ENCODE data around the gene HCFC1. TPM values are rescaled to one million over a fixed set of nuclear protein-coding genes. Genes with fewer than 3 reads are reported as not detected.

The HCFC1 gene
- total RNA-seq, 6 experiments from 2014 or later, result 15.2 to 32.5 (median 19.7) TPM

DNA sequence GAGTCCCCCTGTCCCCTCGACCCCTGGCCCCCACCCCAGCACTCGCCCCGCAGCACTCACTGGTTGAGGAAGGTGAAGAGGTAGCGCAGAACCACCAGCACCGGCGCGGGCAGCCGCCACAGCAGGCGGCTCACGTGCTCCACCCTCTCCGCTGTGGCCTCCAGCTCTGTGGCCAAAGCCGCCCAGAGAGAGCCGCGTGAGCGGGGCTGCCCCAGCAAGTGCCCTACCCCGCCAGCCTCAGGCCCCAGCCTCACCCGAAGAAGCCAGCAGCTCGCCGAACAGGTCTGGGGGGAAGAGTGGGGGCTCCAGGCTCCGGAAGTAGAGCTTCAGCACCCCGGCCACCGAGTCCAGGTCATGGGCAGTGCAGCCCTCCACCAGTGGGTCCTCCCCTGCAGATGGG, 61.2 kb downstream of the HCFC1 start:
- DNase-seq (no peak), ATAC-seq (no peak)
- H3K27ac ChIP-seq, result no peak overlapping the region

DNA sequence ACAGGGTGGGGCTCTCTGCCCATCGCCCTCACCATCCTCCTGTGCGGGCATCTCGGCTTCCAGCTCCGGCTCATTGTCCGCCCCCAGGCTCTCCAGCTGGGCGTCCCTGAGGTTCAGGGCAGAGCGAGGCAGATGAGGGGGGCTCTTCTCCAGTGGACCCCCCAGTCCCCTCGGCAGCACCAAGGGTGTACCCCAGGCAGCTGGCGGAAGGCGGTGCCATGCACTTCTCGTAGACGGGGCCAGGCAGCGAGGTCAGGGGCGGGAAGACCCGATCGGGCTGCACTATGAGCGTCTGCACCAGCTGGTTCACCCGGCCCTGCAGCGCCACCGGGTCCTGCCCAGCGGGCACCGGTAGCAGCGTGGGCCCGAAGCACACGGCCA, 61.6 kb downstream of the HCFC1 start:
- WGBS (ENCODE audit: insufficient coverage, low coverage, low lambda C conversion rate, missing lambda C conversion rate), result 95% methylated on average over 7 of the region's 25 CpGs
- no peaks in the 10 kb centered on the region for H3K27me3 ChIP-seq

More for the DNA sequence above, 61.2 kb downstream of the HCFC1 start:
- no CpG with 5 or more reads among the region's 22 CpGs for WGBS (ENCODE audit: insufficient coverage, low coverage, low lambda C conversion rate, missing lambda C conversion rate)
- H3K27me3 ChIP-seq, result no peaks in the 10 kb centered on the region
- intact Hi-C loops (cut with DNase I), result no loop called here
- H3K4me1 ChIP-seq, result no peaks in the 10 kb centered on the region
- no peak for TF ChIP-seq POLR2A (IDR thresholded peaks at IDR 0.05)
- TF ChIP-seq, protein P1, sequence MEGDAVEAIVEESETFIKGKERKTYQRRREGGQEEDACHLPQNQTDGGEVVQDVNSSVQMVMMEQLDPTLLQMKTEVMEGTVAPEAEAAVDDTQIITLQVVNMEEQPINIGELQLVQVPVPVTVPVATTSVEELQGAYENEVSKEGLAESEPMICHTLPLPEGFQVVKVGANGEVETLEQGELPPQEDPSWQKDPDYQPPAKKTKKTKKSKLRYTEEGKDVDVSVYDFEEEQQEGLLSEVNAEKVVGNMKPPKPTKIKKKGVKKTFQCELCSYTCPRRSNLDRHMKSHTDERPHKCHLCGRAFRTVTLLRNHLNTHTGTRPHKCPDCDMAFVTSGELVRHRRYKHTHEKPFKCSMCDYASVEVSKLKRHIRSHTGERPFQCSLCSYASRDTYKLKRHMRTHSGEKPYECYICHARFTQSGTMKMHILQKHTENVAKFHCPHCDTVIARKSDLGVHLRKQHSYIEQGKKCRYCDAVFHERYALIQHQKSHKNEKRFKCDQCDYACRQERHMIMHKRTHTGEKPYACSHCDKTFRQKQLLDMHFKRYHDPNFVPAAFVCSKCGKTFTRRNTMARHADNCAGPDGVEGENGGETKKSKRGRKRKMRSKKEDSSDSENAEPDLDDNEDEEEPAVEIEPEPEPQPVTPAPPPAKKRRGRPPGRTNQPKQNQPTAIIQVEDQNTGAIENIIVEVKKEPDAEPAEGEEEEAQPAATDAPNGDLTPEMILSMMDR (IDR thresholded peaks at IDR 0.05), result no peak
- no peaks in the 10 kb centered on the region for H3K9me3 ChIP-seq
- H3K4me3 ChIP-seq, result no peak overlapping the region
- H3K36me3 ChIP-seq, result no peaks in the 10 kb centered on the region

GRCh38 chrX:153909024-153909979, 62.3 kb downstream of the HCFC1 start:
- intact Hi-C loops (cut with DNase I), result no loop called here
- no peak for ATAC-seq

More for the DNA sequence above, 61.6 kb downstream of the HCFC1 start:
- ATAC-seq, result no peak
- no peaks in the 10 kb centered on the region for H3K9me3 ChIP-seq
- H3K27ac ChIP-seq, result no peak overlapping the region
- H3K4me3 ChIP-seq, result no peak overlapping the region
- H3K36me3 ChIP-seq, result no peaks in the 10 kb centered on the region
- intact Hi-C loops (cut with DNase I), result no loop called here
- no peak for DNase-seq
- TF ChIP-seq, protein P1 (IDR thresholded peaks at IDR 0.05), result no peak
- TF ChIP-seq POLR2A (IDR thresholded peaks at IDR 0.05), result no peak
- H3K4me1 ChIP-seq, result no peaks in the 10 kb centered on the region

DNA sequence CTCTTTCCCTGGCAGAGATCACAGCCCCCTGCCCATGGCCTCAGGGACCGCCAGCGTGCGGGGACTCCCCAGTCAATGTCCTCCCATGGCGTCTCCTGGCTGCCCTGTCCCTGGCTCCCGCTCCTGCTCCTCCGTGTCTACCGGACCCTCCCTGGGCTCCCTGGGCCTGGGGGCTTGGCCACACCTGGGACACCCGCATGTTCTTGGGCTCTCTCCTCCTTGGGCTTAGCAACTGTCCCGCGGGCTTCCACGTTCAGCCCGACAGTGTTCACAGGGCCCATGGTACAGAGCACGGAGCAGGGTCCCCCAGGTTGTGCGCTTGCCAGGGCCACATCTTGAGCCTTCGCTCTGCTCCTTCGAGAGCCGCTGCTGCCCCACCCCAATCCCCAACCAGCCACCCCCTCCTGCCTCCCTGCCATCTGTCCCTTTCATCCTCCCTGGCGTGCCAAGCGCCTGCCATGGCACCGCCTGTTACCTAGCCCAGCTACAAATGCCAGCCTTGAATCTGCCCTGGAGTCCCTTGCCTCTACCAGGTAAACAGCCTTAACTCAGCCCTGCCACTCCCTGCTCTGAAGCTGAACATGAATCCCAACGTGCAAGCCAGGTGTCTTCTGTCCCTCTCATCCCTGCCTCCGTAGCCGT, 63.3 kb downstream of the HCFC1 start:
- H3K36me3 ChIP-seq, result no peaks in the 10 kb centered on the region
- no peaks in the 10 kb centered on the region for H3K9me3 ChIP-seq
- no peak for DNase-seq
- 74% methylated on average over 8 of the region's 23 CpGs for WGBS (ENCODE audit: insufficient coverage, low coverage, low lambda C conversion rate, missing lambda C conversion rate)
- no peak for TF ChIP-seq POLR2A (IDR thresholded peaks at IDR 0.05)
- intact Hi-C loops (cut with DNase I), result no loop called here
- ATAC-seq, result no peak
- H3K27me3 ChIP-seq, result no peaks in the 10 kb centered on the region
- H3K4me3 ChIP-seq, result no peak overlapping the region
- H3K4me1 ChIP-seq, result no peaks in the 10 kb centered on the region
- no peak overlapping the region for H3K27ac ChIP-seq

More at GRCh38 chrX:153909024-153909979, 62.3 kb downstream of the HCFC1 start:
- Histone ChIP-seq H3K27ac (no peak overlapping the region), H3K27me3 (no peaks in the 10 kb centered on the region), H3K9me3 (no peaks in the 10 kb centered on the region), H3K36me3 (no peaks in the 10 kb centered on the region), H3K4me1 (no peaks in the 10 kb centered on the region), H3K4me3 (no peak overlapping the region)
- 59% methylated on average over 3 of the region's 37 CpGs for WGBS (ENCODE audit: insufficient coverage, low coverage, low lambda C conversion rate, missing lambda C conversion rate)
- no peak for DNase-seq
- TF ChIP-seq, protein P1 (IDR thresholded peaks at IDR 0.05), result no peak
- TF ChIP-seq POLR2A (IDR thresholded peaks at IDR 0.05), result no peak

DNA sequence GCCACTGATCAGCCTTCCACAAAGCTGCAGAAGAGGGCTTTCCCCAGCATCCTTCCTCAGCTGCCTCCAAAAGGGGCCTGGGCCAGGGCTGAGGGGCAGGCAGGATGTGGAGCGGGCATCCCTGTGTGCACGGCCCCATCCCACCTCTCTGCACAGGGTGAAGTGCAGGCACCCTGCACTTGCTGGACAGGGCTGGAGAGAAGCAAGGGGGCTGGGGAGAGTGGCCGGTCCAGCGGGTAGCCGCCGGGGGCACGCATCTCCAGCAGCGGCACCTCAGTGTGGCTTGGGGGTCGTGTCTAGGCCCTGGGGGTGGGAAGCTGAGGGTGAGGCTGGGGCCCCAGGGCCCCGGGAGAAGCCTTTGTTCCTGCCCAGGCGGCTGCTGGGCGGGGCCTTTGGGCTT, 64.2 kb downstream of the HCFC1 start:
- intact Hi-C loops (cut with DNase I), result no loop called here
- DNase-seq, result no peak
- no peaks in the 10 kb centered on the region for H3K9me3 ChIP-seq
- no peak overlapping the region for H3K4me3 ChIP-seq
- H3K36me3 ChIP-seq, result no peaks in the 10 kb centered on the region
- TF ChIP-seq POLR2A (IDR thresholded peaks at IDR 0.05), result no peak
- TF ChIP-seq, protein P1 (IDR thresholded peaks at IDR 0.05), result no peak
- no peak overlapping the region for H3K27ac ChIP-seq
- H3K27me3 ChIP-seq, result no peaks in the 10 kb centered on the region
- WGBS (ENCODE audit: insufficient coverage, low coverage, low lambda C conversion rate, missing lambda C conversion rate), result no CpG with 5 or more reads among the region's 12 CpGs
- no peak for ATAC-seq
- no peaks in the 10 kb centered on the region for H3K4me1 ChIP-seq

Data from right lobe of liver (tissue), 6 donors.